GM19238 (cell line): ENCODE results near the gene ERAP2.

Experiments used
- DNase-seq: peaks from one replicate; pipeline ENCODE4 v3.0.0; 2011; ENCODE audit warnings: low spot score; ENCODE audit not compliant: insufficient read length

ERAP2 gene

GRCh38 chr5:96962540-96962991 is 86.3 kb downstream of the ERAP2 start:
- no peak for DNase-seq

GRCh38 chr5:96963267-96963666 is 87.0 kb downstream of the ERAP2 start:
- DNase-seq: no peak

GRCh38 chr5:96966801-96967200 is 90.5 kb downstream of the ERAP2 start:
- no peak for DNase-seq

GRCh38 chr5:96967400-96967799 is 91.1 kb downstream of the ERAP2 start:
- no peak for DNase-seq

- no peak for DNase-seq
Observed at GRCh38 chr5:96968074-96968473, 91.8 kb downstream of the ERAP2 start.

GRCh38 chr5:96968614-96969013 is 92.3 kb downstream of the ERAP2 start:
- no peak for DNase-seq
